Measurements from ENCODE around the gene EZH1. TPM values are rescaled to one million over a fixed set of nuclear protein-coding genes. Genes with fewer than 3 reads are reported as not detected.

EZH1 gene
- total and polyA plus RNA-seq, 10 of the 15 experiments (the other 5 are each of a cell fraction or from before 2014, with no cell fraction given), result 6.1 to 43.3 (median 16.8) TPM

DNA sequence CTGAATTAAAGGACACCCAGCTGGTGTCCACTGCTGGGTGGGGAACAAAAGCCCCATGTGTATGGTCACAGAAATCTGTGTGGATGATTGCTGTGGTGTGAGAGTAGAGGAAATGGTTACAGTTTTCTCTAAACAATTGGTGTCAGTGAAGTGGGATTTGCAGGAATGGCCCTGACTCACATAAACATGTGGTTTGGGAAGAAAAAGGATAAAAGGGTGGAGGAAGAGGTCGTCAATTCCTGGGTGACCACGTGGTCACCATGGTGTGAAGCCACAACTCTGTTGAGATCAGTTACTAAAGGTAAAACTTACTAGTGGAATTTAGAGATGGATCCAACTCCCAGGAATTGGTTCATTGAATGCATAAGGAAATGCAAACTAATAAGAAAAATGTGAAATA lies 89.3 kb downstream of the EZH1 start (continued):
- TF ChIP-seq ZNF687 (IDR thresholded peaks at IDR 0.05), result no peak

GRCh38 chr17:42653179-42654124 lies 91.4 kb downstream of the EZH1 start:
- CTCF ChIA-PET, result interaction anchor here (0.5 to 1.0 kb wide), 2 partner anchors 49 to 109 kb away, joined by 3 to 4 read pairs; no protein-coding TSS in a partner anchor
- FAIRE-seq, result no peak

More at GRCh38 chr17:42653179-42654124, 91.4 kb downstream of the EZH1 start:
- no peaks in the 10 kb centered on the region for H3K9me3 ChIP-seq (replicated peaks; ENCODE audit: control insufficient read depth, insufficient read depth, low read length)
- no peak overlapping the region for H3K4me3 ChIP-seq
- intact Hi-C loops (cut with micrococcal nuclease; ENCODE audit: unreplicated experiment) (no loop called here), in situ Hi-C loops (cut with MboI) (no loop called here)
- H3K79me2 ChIP-seq (ENCODE audit: control insufficient read depth, insufficient read depth, low read length), result no peaks in the 10 kb centered on the region
- no peaks in the 10 kb centered on the region for H4K20me1 ChIP-seq (ENCODE audit: control insufficient read depth, insufficient read depth)
- DNase-seq (ENCODE audit: low read depth, low spot score), result no peak
- BruUV-seq (replicated peaks), result no TSS peak
- ChIA-PET RAD21 (ENCODE audit: unreplicated experiment) (interaction anchor here (2.9 kb wide), 1 partner anchor 35 kb away, joined by 21 read pairs; no protein-coding TSS in a partner anchor), POLR2A (no interaction called here), SMC1A (ENCODE audit: uncharacterized antibody, unreplicated experiment) (no interaction called here)
- H3K36me3 ChIP-seq (ENCODE audit: control insufficient read depth in 2 of 2, insufficient read depth in 2 of 2, low read length in 1 of 2), result no peaks in the 10 kb centered on the region
- peak overlapping the region; percentile 4 for H2AFZ ChIP-seq (ENCODE audit: control insufficient read depth, low read depth, low read length)
- no peak for ATAC-seq
- 44% methylated on average over 42 of the region's 42 CpGs for WGBS (ENCODE audit: insufficient coverage, insufficient replicate concordance, low lambda C conversion rate, missing lambda C conversion rate)
- H3K27me3 ChIP-seq (replicated peaks in 1 of 2; ENCODE audit: control insufficient read depth in 2 of 2, insufficient read depth in 2 of 2, low read length in 1 of 2), result no peaks in the 10 kb centered on the region
- H3K9ac ChIP-seq (ENCODE audit: control insufficient read depth, insufficient read depth, low read length), result no peak overlapping the region
- H3K27ac ChIP-seq (ENCODE audit: control insufficient read depth, insufficient read depth), result no peak overlapping the region
- H3K4me1 ChIP-seq (ENCODE audit: control insufficient read depth, insufficient read depth, low read length), result peaks cover 20% of the 10 kb centered on the region
- peak overlapping the region; percentile 75 for H3K4me2 ChIP-seq (ENCODE audit: control insufficient read depth, insufficient read depth)
- TF ChIP-seq TBL1XR1 (IDR thresholded peaks at IDR 0.05; ENCODE audit: low read depth, low read length) (no peak), SREBF1 (IDR thresholded peaks at IDR 0.05; ENCODE audit: low read length) (no peak), SMAD1 (IDR thresholded peaks at IDR 0.05; ENCODE audit: low read depth, partially characterized antibody) (no peak)

Data from GM12878 (cell line).